GM18951 (cell line): Measurements from ENCODE around the gene MAP2K4.

ENCODE experiments used
- POLR2A ChIP-seq: IDR thresholded peaks from 4 replicates; pipeline ENCODE4 v1.6.1; 2011; ENCODE audit warnings: mild to moderate bottlenecking; ENCODE audit not compliant: insufficient read length, insufficient read depth; ENCODE audit errors: extremely low read depth
- in situ Hi-C: fragments of 300-500 bp; cut with MboI; formaldehyde crosslinking; loops from one replicate; pipeline ENCODE4 v1.12.0; 2022; ENCODE audit warnings: low sequenced_read_pairs, mixed read lengths, inconsistent platforms; ENCODE audit not compliant: unreplicated experiment

Gene MAP2K4

GRCh38 chr17:12178644-12179330, 158.1 kb downstream of the MAP2K4 start:
- in situ Hi-C loops, result no loop called here
- TF ChIP-seq POLR2A, result no peak

GRCh38 chr17:12180644-12181261, 160.1 kb downstream of the MAP2K4 start:
- in situ Hi-C loops, result no loop called here
- TF ChIP-seq POLR2A, result no peak

- no peak for TF ChIP-seq POLR2A
- in situ Hi-C loops, result no loop called here
Observed at GRCh38 chr17:12187658-12188057, 167.0 kb downstream of the MAP2K4 start.

GRCh38 chr17:12193144-12193735, 172.6 kb downstream of the MAP2K4 start:
- in situ Hi-C loops, result no loop called here

More at GRCh38 chr17:12193144-12193735, 172.6 kb downstream of the MAP2K4 start:
- no peak for TF ChIP-seq POLR2A
